ENCODE results near the gene ASAP2. TPM values are rescaled to one million over a fixed set of nuclear protein-coding genes. Genes with fewer than 3 reads are reported as not detected.

Gene ASAP2
- total RNA-seq, 2 donors from 2014 or later, result 58.1 to 61.7 TPM

- intact Hi-C loops (cut with DNase I), result no loop called here
- Histone ChIP-seq H3K36me3 (no peaks in the 10 kb centered on the region), H3K27ac (no peak overlapping the region), H3K9ac (ENCODE audit: low read depth in 2 of 2, low read length in 2 of 2) (no peak overlapping the region), H3K9me3 (no peaks in the 10 kb centered on the region), H3K27me3 (no peaks in the 10 kb centered on the region), H3K4me1 (no peaks in the 10 kb centered on the region), H3K4me3 (no peak overlapping the region)
- TF ChIP-seq CTCF (IDR thresholded peaks at IDR 0.05), result no peak
- DNase-seq, result no peak
Measured at GRCh38 chr2:9400268-9401058, 193.9 kb downstream of the ASAP2 start.

GRCh38 chr2:9401059-9401547 lies 194.5 kb downstream of the ASAP2 start:
- Histone ChIP-seq H3K36me3 (no peaks in the 10 kb centered on the region), H3K4me1 (no peaks in the 10 kb centered on the region), H3K27me3 (no peaks in the 10 kb centered on the region), H3K4me3 (no peak overlapping the region), H3K27ac (no peak overlapping the region), H3K9ac (ENCODE audit: low read depth in 2 of 2, low read length in 2 of 2) (no peak overlapping the region), H3K9me3 (no peaks in the 10 kb centered on the region)
- TF ChIP-seq CTCF (IDR thresholded peaks at IDR 0.05), result no peak
- intact Hi-C loops (cut with DNase I), result no loop called here
- no peak for DNase-seq

GRCh38 chr2:9401646-9402371 lies 195.2 kb downstream of the ASAP2 start:
- H3K9ac ChIP-seq (ENCODE audit: low read depth in 2 of 2, low read length in 2 of 2), result no peak overlapping the region
- H3K4me3 ChIP-seq, result no peak overlapping the region
- H3K27me3 ChIP-seq, result no peaks in the 10 kb centered on the region
- TF ChIP-seq CTCF (IDR thresholded peaks at IDR 0.05), result no peak
- H3K4me1 ChIP-seq, result no peaks in the 10 kb centered on the region
- H3K27ac ChIP-seq, result no peak overlapping the region
- no peak for DNase-seq
- no peaks in the 10 kb centered on the region for H3K9me3 ChIP-seq
- H3K36me3 ChIP-seq, result no peaks in the 10 kb centered on the region
- intact Hi-C loops (cut with DNase I), result no loop called here

- no peak overlapping the region for H3K27ac ChIP-seq
- H3K27me3 ChIP-seq, result no peaks in the 10 kb centered on the region
- no peak overlapping the region for H3K4me3 ChIP-seq
- TF ChIP-seq CTCF (IDR thresholded peaks at IDR 0.05), result no peak
- H3K36me3 ChIP-seq, result no peaks in the 10 kb centered on the region
- no peaks in the 10 kb centered on the region for H3K4me1 ChIP-seq
- H3K9ac ChIP-seq (ENCODE audit: low read depth in 2 of 2, low read length in 2 of 2), result no peak overlapping the region
- intact Hi-C loops (cut with DNase I), result no loop called here
- DNase-seq, result no peak
- H3K9me3 ChIP-seq, result no peaks in the 10 kb centered on the region
Measured at GRCh38 chr2:9403924-9404323, 197.3 kb downstream of the ASAP2 start.

GRCh38 chr2:9404451-9404850 lies 197.8 kb downstream of the ASAP2 start:
- Histone ChIP-seq H3K36me3 (no peaks in the 10 kb centered on the region), H3K4me1 (no peaks in the 10 kb centered on the region), H3K27me3 (no peaks in the 10 kb centered on the region), H3K27ac (no peak overlapping the region), H3K4me3 (no peak overlapping the region), H3K9ac (ENCODE audit: low read depth in 2 of 2, low read length in 2 of 2) (no peak overlapping the region), H3K9me3 (no peaks in the 10 kb centered on the region)
- no peak for DNase-seq
- intact Hi-C loops (cut with DNase I), result no loop called here
- no peak for TF ChIP-seq CTCF (IDR thresholded peaks at IDR 0.05)

All from colonic mucosa (tissue), 4 donors.